OCI-LY1 (cell line): Measurements from ENCODE around the gene SYNM.

Experiments
- CTCF ChIP-seq: fragments of 200-600 bp; sonication (generic), shearing (Covaris generic); IDR thresholded peaks from 2 replicates; pipeline ENCODE4 v1.5.1; 2017; ENCODE audit warnings: mild to moderate bottlenecking, antibody characterized with exemption, low read length, moderate library complexity, mixed read lengths
- EZH2 ChIP-seq: fragments of 200-600 bp; sonication (generic), shearing (Covaris generic); IDR thresholded peaks from 2 replicates; pipeline ENCODE4 v1.8.0; 2017; ENCODE audit warnings: borderline replicate concordance, mixed run types, mild to moderate bottlenecking, antibody characterized with exemption, low read length, moderate library complexity, mixed read lengths

- no peak for TF ChIP-seq EZH2
- no peak for TF ChIP-seq CTCF
Measured at GRCh38 chr15:99176757-99177156, 71.9 kb downstream of the SYNM start.
